Motor neuron (in vitro differentiated cells): ENCODE data around the gene WDR91. TPM values are rescaled to one million over a fixed set of nuclear protein-coding genes. Genes with fewer than 3 reads are reported as not detected.
A peak's percentile ranks its signal among the peaks of the same experiment; 100 is the strongest.

ENCODE experiments used
- ATAC-seq, 8 experiments: fragments of 200-7000 bp; cut with Tn5 transposase; replicated peaks in 6 of 8; 2 replicates each; pipeline ENCODE4 v1.8.0; 2021; ENCODE audit warnings: mild to moderate bottlenecking in 8 of 8, moderate library complexity in 8 of 8
- H3K27ac ChIP-seq, 2 donors: fragments of 250-450 bp; sonication (Bioruptor Pico); 2 replicates each; pipeline ENCODE4 v1.9.0; 2021; ENCODE audit warnings: antibody characterized with exemption in 2 of 2, mild to moderate bottlenecking in 2 of 2, moderate library complexity in 1 of 2
- H3K4me1 ChIP-seq, 2 donors: fragments of 250-450 bp; sonication (Bioruptor Pico); replicated peaks in 1 of 2; 2 replicates each; pipeline ENCODE4 v1.6.1; 2021; ENCODE audit warnings: antibody characterized with exemption in 2 of 2, mild to moderate bottlenecking in 2 of 2, moderate library complexity in 1 of 2
- H3K4me3 ChIP-seq, 5 donors: fragments of 250-450 bp; sonication (Bioruptor Pico); 2 replicates each; pipeline ENCODE4 v1.9.0; 2021; ENCODE audit warnings: antibody characterized with exemption in 5 of 5, mild to moderate bottlenecking in 5 of 5, moderate library complexity in 4 of 5
- WGBS, 10 experiments: fragments of 450-650 bp; shearing (Covaris generic); methylation state at CpG; one replicate each; pipeline ENCODE4 v1.0.0; 2022; 5-methylcytosine and 5-hydroxymethylcytosine counted together
- in situ Hi-C, 9 experiments: fragments of 400-800 bp; cut with MboI; loops; one replicate each; pipeline ENCODE4 v1.15.0; 2021; ENCODE audit warnings: low sequenced_read_pairs in 9 of 9, low pct_unique_long_range_greater_than_20kb in 2 of 9; ENCODE audit not compliant: unreplicated experiment in 9 of 9
- total RNA-seq, 8 experiments: library from RNA; unstranded; fragments of 300-600 nt; gene quantifications; 2 replicates each; pipeline versions ENCODE4 v1.2.3 to v1.2.4, GENCODE V29; 2022

WDR91 gene
- total RNA-seq, 8 experiments from 2014 or later = 6.3 to 19.6 (median 12.3) TPM

DNA sequence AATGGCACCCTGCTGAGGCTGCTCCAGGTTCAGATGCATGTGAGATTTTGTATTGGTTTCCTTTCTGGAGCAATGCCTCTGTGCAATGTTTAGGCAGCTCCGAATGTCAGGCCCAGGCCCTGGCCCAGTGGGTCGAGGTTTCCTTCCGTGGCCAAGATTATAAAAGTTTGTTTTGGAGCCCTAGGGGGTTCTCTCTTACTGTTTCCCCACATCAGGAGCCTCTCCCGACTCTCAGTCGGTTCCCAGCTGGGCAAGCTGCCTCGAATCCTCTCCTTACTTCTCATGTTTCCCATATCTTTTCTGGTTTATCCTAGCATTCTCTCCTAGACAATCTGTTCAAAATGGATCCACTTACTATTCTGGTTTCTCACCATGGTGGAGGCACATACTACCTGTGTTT, 52.5 kb downstream of the WDR91 start:
- in situ Hi-C loops = loop anchor here in 2 of 9 experiments (25.0 kb wide), 2 partner anchors 172 to 197 kb away; partner anchors contain the start of gene AGBL3 (in 1 of the 2)
- WGBS, 10 experiments = 80 to 100% (median 97%) methylated on average over 2 to 6 of the region's 6 CpGs; no CpG with 5 or more reads in 2 of the 10 experiments
- ATAC-seq = no peak
- no peak overlapping the region for H3K27ac ChIP-seq
- H3K4me3 ChIP-seq = no peak overlapping the region
- H3K4me1 ChIP-seq = peaks cover 0 to 6% of the 10 kb centered on the region in 2 donors

DNA sequence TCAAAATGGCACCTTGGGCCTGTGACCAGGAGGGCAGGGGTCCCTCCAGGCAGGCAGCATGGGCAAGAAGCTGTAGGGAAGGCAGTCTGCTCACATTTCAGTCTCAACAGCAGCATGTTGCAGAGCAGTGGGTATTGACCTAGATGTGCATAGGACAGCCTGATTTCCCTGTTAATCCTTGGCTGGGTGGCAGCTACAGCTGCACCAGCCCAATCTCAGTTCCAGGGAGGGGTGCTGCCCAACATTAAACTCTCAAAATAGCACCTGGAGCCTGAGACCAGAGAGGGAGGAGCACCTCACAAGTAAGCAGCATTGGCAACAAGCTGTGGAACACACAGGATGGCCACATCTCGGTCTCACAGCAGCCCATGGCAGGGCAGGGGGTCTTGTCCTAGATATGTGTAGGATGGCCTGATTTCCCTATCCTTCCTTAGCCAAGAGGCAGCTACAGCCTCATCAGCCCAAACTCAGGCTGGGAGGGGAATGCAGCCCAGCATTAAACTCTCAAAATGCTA, 53.1 kb downstream of the WDR91 start:
- Histone ChIP-seq H3K4me1 (peaks cover 0 to 6% of the 10 kb centered on the region in 2 donors), H3K27ac (no peak overlapping the region), H3K4me3 (no peak overlapping the region)
- 100% methylated on average over 1 of the region's 1 CpG; no CpG with 5 or more reads in 9 of the 10 experiments for WGBS, 10 experiments
- ATAC-seq = no peak
- in situ Hi-C loops = loop anchor here in 2 of 9 experiments (25.0 kb wide), 2 partner anchors 171 to 196 kb away; partner anchors contain the start of gene AGBL3 (in 1 of the 2)

DNA sequence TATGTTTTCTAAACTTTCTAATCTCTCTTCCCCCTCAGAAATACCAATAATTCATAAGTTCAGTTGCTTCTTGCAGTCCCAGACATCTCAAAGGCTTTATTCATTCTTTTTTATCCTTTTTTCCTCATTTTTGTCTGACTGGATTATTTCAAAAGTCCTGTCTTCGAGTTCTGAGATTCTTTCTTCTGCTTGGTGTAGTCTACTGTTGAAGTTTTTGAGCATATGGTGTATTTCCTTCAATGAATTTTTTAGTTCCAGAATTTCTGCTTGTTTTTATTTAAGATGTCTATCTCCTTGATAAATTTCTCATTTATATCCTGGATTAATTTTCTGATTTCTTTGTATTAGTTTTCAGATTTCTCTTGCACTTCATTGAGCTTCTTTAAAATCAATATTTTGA, 55.0 kb downstream of the WDR91 start:
- ATAC-seq = no peak
- in situ Hi-C loops = loop anchor here in 2 of 9 experiments (25.0 kb wide), 2 partner anchors 169 to 194 kb away; partner anchors contain the start of gene AGBL3 (in 1 of the 2)
- H3K4me3 ChIP-seq = no peak overlapping the region
- WGBS, 10 experiments = 38 to 100% (median 72%) methylated on average over 1 of the region's 1 CpG; no CpG with 5 or more reads in 1 of the 10 experiments
- H3K27ac ChIP-seq = no peak overlapping the region
- peaks cover 0 to 6% of the 10 kb centered on the region in 2 donors for H3K4me1 ChIP-seq

DNA sequence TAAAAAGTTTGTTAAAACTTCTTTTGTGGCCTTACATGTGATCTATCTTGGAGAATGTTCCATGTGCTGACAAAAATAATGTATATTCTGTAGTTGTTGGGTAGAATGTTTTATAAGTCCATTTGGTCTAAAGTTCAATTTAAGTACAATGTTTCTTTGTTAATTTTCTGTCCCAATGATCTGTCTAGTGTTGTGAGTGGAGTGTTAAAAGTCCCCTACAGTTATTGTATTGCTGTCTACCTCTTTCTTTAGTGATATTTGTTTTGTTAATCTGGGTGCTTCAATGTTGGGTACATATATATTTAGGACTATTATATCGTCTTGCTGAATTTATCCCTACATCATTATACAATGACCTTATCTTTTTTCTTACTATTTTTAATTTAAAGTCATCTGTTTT, 56.6 kb downstream of the WDR91 start:
- WGBS, 10 experiments = 44 to 100% (median 100%) methylated on average over 1 of the region's 1 CpG; no CpG with 5 or more reads in 1 of the 10 experiments

DNA sequence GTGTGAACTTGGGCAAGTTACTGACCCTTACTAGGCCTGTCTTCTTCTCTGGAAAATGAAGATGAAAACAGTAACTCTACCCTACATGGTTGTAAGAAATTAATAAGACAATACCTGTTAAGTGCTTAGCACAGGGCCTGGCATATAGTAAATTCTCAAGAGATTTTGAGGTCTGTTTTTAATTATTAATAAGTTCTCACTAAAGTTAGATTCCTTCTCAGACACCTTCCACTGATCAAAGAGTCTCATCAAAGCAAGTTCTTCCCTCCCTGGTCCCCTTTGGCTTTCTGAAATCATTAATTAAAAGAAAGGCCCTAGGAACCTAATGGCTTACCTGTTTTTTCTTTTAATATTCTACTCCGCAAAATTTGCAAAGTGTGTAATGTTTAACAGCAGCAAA, 58.9 kb downstream of the WDR91 start:
- Histone ChIP-seq H3K4me1 (no peaks in the 10 kb centered on the region), H3K4me3 (no peak overlapping the region), H3K27ac (no peak overlapping the region)
- no peak for ATAC-seq
- in situ Hi-C loops = loop anchor here in 2 of 9 experiments (25.0 kb wide), 2 partner anchors 165 to 190 kb away; partner anchors contain the start of gene AGBL3 (in 1 of the 2)
- WGBS, 10 experiments = 50 to 100% (median 88%) methylated on average over 1 of the region's 1 CpG; no CpG with 5 or more reads in 5 of the 10 experiments

More for the DNA sequence above, 56.6 kb downstream of the WDR91 start:
- Histone ChIP-seq H3K4me1 (no peaks in the 10 kb centered on the region), H3K27ac (no peak overlapping the region), H3K4me3 (no peak overlapping the region)
- in situ Hi-C loops = loop anchor here in 2 of 9 experiments (25.0 kb wide), 2 partner anchors 167 to 192 kb away; partner anchors contain the start of gene AGBL3 (in 1 of the 2)
- no peak for ATAC-seq

DNA sequence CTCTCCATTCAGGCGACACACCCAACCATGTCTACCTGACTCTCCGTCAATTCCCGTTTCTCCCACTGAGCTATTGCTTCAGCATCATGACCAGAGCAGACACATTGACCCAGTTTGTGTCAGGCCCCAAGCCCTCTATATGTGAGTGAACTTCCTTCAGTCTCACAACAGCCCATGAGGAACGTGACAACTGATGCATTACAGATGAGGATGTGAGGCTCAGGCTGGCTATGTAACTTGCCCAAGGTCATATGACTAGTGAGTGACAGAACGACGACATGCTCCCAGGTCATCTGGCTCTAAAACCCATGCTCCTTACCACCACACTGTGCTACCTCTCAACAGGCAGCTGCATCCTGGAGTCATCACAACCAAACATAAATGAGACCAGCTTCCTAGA, 59.8 kb downstream of the WDR91 start:
- ATAC-seq = no peak
- Histone ChIP-seq H3K4me3 (no peak overlapping the region), H3K4me1 (no peaks in the 10 kb centered on the region), H3K27ac (no peak overlapping the region)
- 19 to 83% (median 75%) methylated on average over 3 to 6 of the region's 6 CpGs; no CpG with 5 or more reads in 2 of the 10 experiments for WGBS, 10 experiments
- in situ Hi-C loops = loop anchor here in 2 of 9 experiments (25.0 kb wide), 2 partner anchors 164 to 189 kb away; partner anchors contain the start of gene AGBL3 (in 1 of the 2)

DNA sequence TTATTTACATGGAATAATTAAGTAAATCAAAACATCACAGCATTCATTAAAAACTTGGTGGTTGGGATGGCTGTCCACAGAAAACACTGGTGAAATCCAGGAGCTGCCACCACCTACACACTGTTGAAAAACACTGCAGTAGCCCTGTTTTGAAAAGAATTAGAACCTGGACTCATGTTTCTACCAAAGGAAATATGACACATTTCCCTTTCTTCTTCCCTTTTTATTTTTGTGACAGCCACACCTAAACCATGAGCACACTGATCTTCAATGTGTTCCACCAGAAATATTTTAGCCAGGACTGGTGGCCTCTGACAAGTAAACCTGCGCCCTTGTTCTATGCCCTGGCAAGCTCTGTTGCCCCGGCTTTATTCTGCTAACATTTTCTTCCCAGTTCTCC, 60.2 kb downstream of the WDR91 start:
- H3K4me1 ChIP-seq = no peaks in the 10 kb centered on the region
- 46 to 100% (median 100%) methylated on average over 1 to 2 of the region's 2 CpGs; no CpG with 5 or more reads in 3 of the 10 experiments for WGBS, 10 experiments
- ATAC-seq = no peak
- in situ Hi-C loops = loop anchor here in 2 of 9 experiments (25.0 kb wide), 2 partner anchors 164 to 189 kb away; partner anchors contain the start of gene AGBL3 (in 1 of the 2)
- H3K27ac ChIP-seq = no peak overlapping the region
- no peak overlapping the region for H3K4me3 ChIP-seq

DNA sequence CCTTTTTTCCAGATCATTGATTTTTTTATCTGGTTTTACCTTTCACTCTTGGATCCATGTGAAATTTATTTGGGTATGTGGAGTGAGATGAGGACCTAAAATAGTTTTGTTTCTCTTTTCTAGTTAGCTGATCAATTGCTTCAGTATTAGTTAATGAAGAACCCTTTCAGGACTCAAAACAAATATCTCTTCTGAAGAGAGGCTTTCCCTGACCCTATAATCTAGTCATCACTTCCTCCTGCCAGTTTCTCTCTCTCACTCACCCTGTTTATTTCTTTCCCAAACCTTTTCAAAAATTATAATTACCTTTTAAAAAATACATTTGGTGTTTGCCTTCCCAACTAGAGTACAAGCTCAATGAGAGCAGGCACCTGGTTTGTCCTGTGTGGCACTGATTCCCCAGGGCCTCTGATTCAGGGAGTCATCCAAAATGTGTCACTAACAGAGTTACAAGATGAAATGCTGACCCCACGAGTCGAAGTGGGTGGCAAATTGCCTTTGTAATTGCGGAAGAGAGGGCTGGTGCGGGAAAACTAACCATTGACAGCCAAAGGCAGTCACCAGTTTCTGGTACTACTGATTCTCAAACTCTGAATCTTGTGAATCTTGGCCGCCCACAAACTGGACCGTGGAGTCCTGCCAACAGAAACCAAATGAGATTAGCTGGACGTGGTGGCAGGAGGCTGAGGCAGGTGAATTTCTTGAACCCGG, 61.1 kb downstream of the WDR91 start:
- in situ Hi-C loops = loop anchor here in 2 of 9 experiments (25.0 kb wide), 2 partner anchors 163 to 188 kb away; partner anchors contain the start of gene AGBL3 (in 1 of the 2)
- no peak for ATAC-seq
- Histone ChIP-seq H3K4me1 (no peaks in the 10 kb centered on the region), H3K4me3 (no peak overlapping the region), H3K27ac (no peak overlapping the region)
- 38 to 100% (median 68%) methylated on average over 2 to 8 of the region's 8 CpGs for WGBS, 10 experiments

DNA sequence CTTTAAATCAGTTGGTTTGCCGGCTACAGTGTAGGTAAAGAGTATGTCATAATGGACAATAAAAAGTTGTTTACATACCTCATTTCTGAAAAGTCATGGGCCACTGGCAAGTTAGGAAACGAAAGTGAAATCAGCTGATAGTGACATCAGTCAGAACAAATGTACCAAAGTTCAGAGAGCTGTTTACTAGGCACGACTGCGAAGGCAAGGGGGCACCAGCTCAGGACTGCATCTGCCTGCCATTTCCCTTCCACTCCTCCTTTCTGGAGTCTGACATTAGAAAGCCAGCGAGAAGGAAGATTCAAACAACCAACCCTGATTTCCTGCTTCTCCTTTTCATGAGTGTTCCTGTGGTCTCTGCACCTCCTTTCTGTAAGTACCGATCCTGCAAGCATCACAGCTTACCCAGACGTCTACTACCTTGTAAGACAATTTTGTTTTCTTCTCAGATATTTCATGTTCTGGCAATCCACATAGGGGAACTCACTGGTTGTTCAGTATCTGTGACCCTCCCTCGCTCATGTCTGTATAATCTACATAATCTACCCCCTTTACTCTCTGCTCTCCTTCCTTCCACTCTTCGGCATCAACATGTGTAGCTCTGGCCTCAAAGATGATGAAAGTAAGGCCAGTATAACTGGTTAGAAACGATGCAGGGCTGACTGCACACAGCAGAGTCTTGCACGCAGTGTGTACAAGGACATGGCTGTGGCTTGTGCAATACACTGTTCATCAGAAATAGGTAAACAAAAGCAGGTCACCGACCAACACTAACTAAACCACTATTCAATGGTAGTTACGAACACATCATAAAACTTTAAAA, 63.2 kb downstream of the WDR91 start, which contains the start of gene TMEM140:
TSS of gene TMEM140 (plus strand) at position 174 of the 823 bp plus-strand sequence. CDS start 16,370 bp downstream, outside the sequence.
- H3K4me1 ChIP-seq = no peaks in the 10 kb centered on the region
- no peak within 1 kb of the TSS for H3K27ac ChIP-seq
- H3K4me3 ChIP-seq = no peak within 1 kb of the TSS
- in situ Hi-C loops = no loop called here
- 5 to 100% (median 90%) methylated on average over 3 to 12 of the region's 13 CpGs for WGBS, 10 experiments
- peak in 3 of 8 experiments; percentile 82 to 87 (median 84) for ATAC-seq

DNA sequence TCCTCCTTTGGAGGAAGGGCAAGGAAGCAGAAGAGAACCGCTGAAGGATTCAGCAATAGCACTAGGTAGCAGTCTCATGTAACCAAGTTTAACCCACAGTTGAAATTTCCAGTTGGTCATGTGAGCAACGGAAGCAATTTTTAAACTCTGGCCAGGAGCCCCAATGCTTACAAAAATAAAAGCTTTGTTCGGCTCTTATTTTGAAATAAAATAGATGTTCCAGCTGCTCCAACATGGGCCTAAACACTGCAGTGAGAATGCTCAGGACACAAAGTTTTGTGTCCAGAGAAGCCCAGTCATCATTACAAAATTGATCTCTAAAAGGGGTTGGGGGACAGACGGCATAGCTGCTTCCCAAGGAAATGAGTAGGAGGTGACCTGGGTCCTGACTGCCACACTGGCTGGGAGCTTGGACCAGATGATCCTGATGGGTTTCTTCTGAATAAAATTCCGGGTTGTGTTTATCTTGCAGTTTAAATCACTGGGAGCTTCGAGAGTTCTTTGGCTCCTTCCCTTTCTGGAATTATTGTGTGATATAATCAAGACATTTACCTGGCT, 63.9 kb downstream of the WDR91 start:
- ATAC-seq = peak in 3 of 8 experiments; percentile 45 to 55 (median 53)
- Histone ChIP-seq H3K27ac (no peak overlapping the region), H3K4me3 (no peak overlapping the region), H3K4me1 (no peaks in the 10 kb centered on the region)
- in situ Hi-C loops = no loop called here
- WGBS, 10 experiments = 3 to 97% (median 68%) methylated on average over 1 to 6 of the region's 6 CpGs

DNA sequence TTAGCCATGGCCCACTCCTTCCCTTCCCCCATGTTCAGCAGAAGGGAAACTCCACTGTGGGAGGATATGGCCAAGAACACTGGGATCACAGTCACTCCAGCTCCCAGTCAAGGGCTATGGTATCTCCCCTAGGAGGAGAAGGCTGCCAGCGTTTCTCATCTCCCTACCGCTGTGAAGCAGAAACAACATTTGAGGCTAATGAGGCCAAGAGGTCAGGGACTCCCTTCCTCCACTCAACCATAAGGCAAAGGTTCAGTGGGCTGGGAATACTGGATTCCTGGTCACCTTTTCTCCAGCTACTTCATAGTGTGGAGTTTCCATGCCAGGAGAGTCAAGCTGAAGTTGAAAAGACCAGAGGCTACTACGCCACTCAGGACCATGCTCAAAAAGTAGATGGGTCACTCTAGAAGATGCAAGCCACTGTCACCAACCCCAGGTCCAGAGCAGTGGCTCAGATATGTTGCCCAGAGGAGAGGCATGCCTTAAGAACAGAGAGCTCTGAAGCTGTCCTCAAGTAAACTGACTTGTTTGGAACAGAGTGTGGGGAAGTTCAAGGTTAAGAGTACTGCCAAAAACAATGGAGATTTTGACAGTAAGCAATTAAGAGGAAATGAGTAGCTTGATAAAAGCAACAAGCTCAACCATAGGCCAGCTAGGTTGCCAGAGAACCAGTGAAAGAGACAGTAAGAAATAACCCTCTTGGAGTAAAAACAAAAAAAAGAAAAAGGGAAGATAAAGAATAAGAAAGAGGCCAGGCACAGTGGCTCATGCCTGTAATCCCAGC, 67.2 kb downstream of the WDR91 start:
- H3K4me3 ChIP-seq = no peak overlapping the region
- 7 to 100% (median 93%) methylated on average over 1 to 2 of the region's 3 CpGs; no CpG with 5 or more reads in 5 of the 10 experiments for WGBS, 10 experiments
- no peak for ATAC-seq
- no peaks in the 10 kb centered on the region for H3K4me1 ChIP-seq
- in situ Hi-C loops = no loop called here
- H3K27ac ChIP-seq = no peak overlapping the region
